NCI-H460 (cell line): Measurements from ENCODE around the gene TMEM263. TPM values are rescaled to one million over a fixed set of nuclear protein-coding genes. Genes with fewer than 3 reads are reported as not detected.

Source experiments
- DNase-seq: peaks from one replicate; pipeline ENCODE4 v3.0.0-alpha.2; 2016; ENCODE audit warnings: low read depth; ENCODE audit errors: extremely low read depth
- total RNA-seq: library from RNA; depleted of rRNA; stranded (reverse); fragments of >200 nt; shearing (Covaris generic); gene quantifications from 2 replicates; pipeline ENCODE4 v1.2.3, GENCODE V29; 2014

TMEM263 gene
- total RNA-seq, 1 experiment from 2014 or later: 44.4 TPM

DNA sequence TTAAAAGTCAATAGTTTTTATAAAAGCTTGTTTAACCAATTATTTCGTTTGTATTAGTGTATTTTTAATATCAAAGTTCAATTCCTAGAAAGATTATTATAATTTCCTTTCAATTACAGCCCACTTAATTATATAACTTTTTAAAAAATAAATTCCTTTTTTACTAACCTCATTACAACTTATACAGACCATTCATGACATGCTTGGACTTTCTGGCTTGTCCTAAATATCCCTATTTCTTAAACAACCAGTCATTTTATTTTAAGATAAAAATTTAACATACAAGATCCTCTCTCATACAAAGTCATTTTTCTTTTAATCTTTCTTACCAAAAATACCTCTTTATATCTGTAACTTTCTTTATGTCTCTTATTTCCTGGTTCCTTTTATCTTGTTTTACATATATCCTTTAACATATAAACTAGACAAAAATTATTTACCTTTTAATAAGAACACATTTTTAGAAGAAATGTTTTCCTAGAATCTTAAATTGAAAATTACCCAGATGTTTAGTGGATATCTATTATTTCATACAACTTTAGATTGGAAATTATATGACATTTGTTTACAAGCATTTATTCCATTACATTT is 10.4 kb upstream of the TMEM263 start:
- no peak for DNase-seq

DNA sequence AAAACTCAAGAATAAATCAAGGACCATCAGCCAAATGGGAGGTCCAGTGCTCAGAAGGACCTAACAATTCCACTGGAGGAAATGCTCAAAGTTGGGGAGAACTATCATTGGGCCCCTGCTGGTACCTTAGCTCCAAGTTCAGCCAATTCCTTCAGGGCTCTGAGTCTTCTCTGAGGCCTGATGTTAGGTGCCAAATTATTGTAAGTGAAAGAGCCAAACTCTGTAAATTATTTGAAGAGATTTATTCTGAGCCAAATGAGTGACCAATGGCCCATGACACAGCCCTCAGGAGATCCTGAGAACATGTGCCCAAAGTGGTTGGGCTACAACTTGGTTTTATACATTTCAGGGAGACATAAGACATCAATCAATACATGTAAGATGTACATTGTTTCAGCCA is 8.2 kb upstream of the TMEM263 start:
- DNase-seq: no peak

DNA sequence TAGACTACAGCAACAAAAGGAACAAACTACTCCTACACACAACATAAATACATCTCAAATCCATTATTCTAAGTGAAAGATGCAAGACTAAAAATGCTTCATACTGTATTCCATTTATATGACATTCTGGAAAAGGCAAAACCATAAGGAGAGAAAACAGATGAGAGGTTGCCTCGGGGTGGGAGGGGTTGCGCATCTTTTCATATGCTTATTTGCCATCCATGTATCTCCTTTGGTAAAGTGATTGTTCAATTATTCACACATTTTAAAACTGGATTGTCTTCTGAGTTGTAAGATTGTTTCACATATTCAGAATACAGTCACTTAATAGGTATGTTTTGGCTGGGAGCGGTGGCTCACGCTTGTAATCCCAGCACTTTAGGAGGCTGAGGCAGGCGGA is 5.1 kb upstream of the TMEM263 start:
- DNase-seq: no peak

DNA sequence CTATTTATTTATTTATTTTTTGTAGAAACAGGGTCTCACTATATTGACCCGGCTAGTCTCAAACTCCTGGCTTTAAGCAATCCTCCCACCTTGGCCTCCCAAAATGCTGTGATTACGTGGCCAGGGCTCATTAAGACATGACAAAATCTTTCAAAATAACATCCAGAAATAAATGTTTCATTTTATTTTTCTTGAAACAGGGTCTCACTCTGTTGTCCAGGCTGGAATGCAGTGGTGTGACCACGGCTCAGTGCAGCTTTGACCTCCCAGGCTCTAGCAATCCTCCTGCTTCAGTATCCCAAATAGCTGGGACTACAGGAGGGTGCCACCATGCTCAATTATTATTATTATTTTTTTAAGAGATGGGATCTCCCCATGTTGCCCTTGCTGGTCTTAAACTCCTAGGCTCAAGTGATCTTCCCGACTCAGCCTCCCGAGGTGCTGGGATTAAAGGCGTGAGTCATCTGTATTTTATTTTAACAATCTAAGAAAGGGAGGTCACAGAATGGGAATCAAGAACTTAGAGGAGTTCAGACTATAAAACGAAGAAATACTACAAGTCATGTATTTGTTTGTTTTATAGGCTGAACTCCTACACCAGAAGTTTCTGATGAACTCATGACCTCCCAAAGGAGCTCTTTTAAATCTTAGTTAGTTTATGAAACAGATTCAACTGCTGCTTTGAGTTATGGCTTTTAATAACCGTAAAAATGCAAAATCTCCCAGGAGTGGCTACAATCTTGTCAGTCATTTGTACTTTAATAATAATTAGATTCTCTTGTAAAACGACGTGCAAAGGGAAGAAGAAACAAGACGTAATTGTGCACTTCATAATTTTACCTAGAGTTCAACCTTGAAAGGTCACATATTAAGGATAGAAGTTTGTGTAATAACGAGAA is 2.1 kb upstream of the TMEM263 start:
- DNase-seq: no peak

DNA sequence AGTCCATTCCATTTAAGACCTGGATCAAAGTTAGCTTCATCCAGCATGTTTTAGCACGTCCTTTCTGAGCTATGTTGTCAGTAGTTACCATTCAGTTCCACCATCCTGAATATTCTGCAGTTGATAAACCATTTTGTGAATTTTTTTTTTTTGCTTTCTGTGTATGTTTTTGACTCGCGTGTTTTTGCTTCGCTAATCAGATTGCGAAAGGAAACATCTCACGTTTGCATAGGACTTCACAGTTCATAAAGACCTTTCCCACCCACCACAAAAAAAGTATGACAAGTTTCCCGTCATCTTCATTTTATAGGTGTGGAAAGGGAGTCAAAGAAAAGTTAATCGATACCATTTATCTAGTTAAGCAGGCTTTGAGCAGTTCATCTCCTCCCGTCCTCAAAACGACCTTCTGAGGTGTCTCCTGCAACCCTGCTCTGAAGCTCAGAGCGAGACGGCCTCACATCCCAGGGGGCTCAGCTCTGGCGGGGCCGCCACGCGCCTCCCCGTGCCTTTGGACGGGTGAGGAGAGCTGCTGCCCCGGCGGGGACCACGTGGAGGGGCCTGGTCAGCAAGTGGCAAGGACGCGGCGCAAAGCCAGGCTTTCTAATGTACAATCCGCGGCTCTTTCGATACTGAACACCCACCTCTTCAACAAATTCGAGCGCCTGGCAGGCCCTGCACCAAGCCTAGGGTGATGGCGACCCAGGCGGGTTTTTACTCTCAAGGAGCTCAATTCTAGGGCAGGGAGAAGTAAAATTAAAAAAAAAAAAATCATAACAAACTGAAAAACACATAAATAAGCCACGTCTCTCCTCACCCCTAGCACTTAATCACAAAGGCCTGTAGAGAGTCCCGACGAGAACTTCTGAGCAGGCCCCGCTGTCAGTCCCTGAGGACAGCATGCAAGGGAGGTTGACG is 988 bp upstream of the TMEM263 start:
- DNase-seq: no peak

DNA sequence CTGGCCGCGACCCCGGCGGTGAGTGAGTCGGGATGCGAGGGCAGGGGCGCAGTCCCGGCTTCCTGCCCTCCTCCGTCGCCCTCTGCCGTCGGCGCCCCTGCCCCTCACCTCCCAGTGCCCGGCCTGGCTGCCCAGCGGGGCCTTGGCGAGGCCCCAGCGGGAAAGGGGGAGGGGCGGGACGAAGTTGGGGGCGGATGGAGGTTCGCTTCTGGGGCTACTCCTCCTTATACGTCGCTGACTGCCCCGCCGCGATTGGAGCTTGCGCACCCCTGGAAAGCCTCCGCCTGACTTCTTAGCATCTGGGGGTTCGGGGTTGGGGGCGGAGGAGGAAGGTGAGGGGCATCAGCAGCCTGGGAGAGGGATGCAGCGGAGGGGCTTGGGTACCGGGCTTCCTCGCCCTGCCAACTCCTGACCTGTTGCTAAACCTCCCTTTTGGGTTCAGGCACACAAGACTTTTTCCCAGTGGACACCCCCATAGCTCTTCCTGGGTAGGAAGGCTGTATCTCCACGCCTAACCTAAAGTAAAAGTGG is 406 bp downstream of the TMEM263 start:
- DNase-seq: peak; percentile 47

DNA sequence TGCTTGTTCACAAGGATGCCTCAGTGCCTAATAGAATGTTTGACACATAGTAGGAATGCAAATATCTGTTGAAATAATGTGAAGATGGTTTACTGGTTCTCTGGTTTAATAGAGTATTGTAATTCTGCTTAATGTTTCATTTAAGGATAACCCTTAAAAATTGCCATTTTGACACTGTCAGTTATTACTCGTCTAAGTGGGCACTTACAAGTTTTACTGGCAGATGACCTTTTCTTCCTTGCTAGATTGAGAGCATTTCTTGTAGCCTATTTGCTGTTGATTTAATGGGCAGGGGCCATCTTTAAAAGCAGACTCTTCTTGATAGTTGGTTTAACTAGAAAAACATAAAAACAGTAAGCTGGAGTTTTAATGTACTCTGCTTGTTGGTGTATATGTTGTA is 1.9 kb downstream of the TMEM263 start:
- DNase-seq: no peak

DNA sequence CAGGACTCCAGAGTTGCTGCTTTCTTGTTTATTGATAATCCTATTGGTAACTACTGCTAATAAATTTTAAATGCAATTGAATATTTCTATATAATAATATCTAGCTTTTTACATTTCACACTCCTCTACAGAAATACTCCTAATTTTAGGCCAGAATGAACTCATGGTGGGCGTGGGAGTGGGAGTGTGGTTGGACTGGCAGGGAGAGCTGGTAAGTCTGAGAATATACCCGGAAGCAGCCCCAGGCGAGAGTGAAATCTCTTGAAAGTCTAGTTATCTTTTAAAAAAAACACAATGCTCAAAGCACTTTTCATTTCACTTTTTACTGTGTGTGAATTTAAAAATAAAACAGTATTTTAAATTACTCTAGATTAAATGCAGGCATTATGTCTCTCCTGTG is 4.7 kb downstream of the TMEM263 start:
- no peak for DNase-seq

DNA sequence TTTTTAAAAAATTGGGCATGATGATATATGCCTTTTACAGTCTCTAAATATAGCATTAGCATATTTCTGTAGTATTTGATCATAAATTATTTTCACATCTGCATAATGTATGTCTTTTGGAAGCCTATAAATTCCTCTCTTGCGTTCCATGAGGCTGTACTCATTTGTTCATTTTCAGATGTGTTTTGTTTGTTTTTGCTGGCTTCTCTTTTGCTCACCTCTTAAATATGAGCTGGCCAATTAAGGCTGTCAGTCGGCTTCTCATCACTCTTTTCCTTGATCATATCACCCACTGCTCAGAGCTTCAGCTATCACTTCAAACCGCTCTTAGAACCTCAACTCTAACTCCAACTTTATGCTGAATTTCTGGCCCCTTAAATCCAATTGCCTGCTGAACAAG is 6.6 kb downstream of the TMEM263 start:
- no peak for DNase-seq

DNA sequence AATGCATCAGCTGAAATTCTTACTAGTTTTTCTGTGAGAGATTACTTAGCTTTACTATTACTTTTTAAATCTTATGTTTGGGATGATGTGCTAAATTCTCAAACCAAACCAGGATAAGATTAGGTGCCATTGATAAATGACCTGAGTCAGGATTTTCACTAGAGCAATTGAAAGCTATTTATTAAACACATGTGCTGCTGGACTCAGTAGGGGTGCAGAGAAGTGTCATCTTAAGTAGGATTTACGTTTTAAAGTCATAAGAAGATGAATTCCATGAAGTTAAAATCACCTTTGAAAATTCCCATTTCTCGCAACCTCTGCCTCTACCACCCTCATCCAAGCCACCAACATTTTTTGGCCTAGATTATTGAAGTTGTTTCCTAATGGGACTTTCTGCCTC is 8.8 kb downstream of the TMEM263 start:
- DNase-seq: no peak

DNA sequence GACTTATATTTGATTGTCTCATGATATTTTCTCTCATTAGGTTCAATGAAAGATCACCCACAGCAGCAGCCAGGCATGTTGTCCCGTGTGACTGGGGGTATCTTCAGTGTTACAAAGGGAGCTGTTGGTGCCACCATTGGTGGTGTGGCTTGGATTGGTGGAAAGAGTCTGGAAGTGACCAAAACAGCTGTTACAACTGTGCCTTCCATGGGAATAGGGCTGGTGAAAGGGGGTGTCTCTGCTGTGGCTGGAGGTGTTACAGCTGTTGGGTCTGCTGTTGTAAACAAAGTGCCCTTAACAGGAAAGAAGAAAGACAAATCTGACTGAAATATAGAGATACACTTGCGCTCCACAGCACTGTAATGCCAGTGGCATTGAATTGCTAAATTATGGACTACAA is 15.4 kb downstream of the TMEM263 start:
- DNase-seq: no peak

DNA sequence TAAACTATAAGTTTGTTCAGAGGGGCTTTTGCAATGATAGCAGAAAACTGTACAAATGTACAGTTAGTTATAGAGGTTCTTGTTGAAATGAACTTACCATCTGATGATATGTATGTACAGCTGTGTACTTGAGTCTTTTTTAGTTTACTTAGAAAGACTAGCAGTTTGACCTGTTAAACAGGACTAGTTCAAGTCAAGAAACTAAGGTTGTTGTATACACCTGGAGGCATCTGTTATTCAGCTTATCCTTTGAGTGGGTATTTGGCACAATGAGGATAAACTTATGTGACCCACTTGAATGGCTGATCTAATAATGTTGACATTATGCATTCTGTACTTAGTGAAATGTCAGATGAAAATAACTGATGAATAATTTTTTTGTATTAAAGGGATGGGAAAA is 17.8 kb downstream of the TMEM263 start:
- DNase-seq: no peak

DNA sequence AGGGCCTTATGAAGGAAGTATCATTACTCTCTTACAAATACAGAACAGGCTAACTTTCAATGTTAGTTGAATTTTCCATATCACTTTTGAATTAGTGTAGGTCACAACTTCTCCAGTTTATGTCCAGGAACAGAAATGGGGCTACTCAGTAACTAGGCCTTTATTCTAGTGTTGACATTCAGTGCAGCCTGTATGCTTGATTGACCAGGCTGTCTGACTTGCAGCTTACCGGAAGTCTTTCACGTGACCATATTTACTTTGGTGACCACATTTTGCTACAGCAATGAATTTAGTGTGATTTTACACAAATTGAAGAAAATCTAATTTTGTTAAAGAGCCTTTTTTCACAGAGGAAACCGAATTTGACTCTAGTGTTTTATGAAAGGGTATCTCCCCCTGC is 18.8 kb downstream of the TMEM263 start:
- DNase-seq: no peak

DNA sequence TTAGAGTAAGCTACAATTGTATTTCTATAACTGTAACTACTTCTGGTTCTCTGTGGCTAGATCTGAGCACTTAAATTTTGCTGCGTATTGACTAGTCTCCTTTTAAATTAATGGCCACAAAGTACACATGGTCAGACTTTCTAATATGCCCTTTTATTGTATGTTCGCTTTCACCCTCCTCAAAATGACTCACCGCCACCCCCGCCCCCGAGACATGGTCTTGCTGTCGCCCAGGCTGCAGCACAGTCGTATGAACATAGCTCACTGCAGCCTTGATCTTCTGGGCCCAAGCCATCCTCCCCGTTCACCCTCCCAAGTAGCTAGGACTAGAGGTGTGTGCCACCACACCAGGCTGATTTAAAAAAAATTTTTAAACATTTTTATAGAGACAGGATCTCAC is 19.4 kb downstream of the TMEM263 start:
- DNase-seq: no peak

DNA sequence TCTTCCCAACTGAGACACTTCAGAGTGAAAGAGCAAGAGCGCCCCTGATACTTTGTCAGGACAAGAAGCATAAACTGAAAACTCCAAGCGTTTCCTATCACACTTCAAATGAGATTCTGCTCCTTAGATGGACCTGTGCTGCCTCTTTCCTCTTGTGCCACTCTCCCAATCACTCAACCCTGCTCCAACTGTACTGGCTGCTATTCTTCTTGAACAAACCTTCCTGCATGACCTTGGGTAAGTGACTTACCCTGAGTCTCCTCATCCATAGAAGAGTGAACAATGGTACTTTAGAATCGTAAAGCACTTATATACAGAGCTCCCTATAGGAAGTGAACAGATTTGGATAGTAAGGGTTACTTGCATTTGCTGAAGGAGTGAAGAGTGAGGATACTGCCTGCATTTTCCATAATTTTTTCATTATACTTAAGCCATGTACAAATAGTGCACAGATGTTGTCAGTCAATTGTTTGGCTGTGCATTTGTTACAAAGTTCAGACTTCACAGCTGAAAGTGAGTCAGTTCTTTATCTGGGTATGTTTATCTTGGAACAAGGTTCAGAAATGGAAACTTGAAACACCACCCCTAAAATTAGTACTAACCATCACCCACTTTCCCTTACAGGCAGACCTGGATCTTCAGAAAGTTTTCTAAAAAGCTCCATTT is 20.4 kb downstream of the TMEM263 start:
- no peak for DNase-seq

DNA sequence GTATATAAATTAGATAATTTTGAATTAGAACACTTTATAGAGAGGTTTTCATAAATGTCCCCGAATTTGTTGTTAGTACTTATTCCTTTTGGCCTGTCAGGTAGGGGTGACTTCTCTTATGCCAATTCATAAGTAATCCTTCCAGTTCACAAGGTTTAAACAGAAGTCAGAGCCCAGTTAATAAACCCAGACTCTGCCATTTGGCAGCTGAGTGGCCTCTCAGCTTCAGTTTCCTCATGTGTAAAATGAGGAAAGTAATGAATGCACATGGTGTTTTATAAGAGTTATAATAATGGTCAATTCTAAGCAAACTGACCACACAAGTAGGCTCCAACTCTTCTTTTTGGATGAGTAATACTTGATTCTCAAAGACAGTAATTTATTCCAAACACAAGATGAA is 21.0 kb downstream of the TMEM263 start:
- no peak for DNase-seq

DNA sequence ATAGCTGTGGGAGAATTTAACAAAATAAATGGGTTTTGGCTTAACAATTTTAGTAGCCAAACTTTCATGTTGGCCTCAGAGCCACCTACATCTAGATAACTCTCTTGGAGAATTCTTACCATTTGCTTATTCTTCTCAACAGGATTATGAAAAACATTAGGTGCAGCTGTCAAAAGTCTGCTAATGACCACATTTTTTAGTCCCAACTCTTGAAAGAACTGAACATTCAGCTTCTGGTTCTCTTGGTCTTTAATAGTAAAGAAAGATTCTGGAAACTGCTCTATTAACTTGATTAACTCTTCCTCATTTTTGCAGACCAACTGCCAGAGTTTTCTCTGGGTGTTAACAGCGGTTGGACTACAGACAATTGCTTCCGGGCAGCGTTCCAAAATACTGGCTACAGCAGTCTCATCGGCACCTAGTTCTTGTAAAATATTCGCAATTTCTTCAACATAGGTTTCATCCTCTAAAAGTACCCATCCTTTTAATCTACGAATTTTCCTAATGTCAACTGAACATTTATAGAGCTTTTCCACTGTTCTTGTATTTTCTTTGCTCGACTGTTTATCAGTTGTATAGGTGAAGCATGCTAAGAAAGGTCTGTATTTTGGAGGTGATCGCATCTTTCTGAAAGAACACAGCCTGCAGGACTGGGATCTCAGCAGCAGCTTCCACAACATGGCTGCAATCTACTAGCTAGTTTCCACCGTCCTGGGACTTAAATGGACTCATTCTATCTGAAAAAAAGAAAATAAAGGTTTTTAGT is 22.5 kb downstream of the TMEM263 start:
- no peak for DNase-seq

DNA sequence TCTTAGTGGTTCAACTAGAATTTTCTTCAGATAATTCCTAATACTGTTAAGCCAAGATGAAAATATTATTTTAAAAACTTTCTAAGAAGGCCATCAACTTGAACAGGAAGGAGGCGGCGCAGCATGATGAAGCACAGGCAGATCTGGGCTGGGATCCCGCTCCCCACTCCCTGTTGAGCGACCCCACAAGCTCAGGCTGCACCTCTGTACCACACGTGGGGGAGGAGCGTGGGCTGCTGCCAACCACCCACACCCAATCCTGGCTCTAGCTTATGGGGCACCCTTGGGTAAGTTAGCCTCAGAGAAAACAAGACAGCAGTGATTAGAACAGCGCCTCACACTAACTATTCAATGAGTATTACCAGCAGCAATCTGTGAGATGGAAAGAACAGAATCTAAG is 25.2 kb downstream of the TMEM263 start:
- no peak for DNase-seq

DNA sequence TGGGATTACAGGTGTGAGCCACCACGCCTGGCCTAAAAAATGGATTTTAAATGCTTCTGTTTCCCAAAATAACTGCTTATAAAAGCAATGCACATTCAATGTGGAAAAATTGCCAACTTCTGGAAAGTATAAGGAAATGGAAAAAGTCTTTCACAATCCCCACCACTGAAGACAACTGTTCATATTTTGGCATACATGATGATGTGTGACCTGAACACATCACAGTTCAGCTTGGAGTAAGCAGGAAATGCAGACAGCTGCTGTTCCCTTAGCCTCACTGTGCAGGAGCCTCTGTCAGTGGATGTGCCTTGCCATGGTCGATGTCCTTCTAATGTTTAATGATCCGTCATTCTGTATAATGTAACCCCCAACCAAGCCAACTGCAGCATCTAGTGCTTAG is 26.1 kb downstream of the TMEM263 start:
- no peak for DNase-seq

DNA sequence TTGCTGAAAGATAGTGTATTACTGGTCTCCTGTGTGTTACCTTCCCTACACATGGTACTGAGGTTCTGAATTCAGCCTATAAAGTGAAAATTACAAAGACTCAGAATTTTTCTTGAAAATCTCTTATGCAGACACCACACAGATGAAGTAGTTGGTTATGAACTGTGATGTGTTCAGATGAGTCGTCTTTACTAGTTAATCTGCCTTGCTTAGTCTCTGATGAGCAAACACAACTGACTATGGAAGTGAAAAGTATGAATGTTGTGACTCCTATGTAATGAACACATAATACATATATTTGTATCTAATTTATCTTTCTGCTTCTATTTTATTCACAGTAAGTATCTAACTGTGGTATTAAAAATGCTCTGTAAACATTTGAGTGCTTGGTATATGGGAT is 26.5 kb downstream of the TMEM263 start:
- DNase-seq: no peak
